Measurements from ENCODE around the gene STARD8. TPM values are rescaled to one million over a fixed set of nuclear protein-coding genes. Genes with fewer than 3 reads are reported as not detected.
"Not testable (repeated sequence)": the region's sequence is repeated elsewhere in the genome, so short reads cannot be mapped to it uniquely, and the experiment has no call there.

STARD8 gene
- total RNA-seq, 1 donor from 2014 or later = 20.0 TPM

DNA sequence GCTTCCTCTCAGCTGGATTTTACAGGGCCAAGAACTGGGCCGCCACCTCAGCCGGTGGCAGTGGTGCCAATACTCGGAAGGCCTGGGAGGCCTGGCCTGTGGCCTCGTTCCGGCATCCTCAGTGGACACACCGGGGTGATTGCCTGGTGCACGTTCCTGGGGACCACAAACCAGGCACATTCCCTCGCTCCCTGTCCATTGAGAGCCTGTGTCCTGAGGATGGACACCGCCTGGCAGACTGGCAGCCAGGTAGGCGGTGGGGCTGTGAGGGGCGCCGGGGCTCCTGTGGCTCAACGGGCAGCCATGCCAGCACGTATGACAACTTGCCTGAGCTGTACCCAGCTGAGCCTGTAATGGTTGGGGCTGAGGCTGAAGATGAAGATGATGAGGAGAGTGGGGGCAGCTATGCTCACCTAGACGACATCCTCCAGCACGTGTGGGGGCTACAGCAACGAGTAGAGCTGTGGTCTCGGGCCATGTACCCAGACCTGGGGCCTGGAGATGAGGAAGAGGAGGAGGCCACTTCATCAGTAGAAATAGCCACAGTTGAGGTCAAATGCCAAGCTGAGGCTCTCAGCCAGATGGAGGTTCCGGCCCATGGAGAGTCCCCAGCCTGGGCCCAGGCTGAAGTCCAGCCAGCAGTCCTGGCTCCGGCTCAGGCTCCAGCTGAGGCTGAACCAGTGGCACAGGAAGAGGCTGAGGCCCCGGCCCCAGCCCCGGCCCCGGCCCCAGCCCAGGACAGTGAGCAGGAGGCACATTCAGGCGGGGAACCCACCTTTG is 70.4 kb downstream of the STARD8 start:
- no peak for DNase-seq (ENCODE audit: low read depth in 2 of 2)

DNA sequence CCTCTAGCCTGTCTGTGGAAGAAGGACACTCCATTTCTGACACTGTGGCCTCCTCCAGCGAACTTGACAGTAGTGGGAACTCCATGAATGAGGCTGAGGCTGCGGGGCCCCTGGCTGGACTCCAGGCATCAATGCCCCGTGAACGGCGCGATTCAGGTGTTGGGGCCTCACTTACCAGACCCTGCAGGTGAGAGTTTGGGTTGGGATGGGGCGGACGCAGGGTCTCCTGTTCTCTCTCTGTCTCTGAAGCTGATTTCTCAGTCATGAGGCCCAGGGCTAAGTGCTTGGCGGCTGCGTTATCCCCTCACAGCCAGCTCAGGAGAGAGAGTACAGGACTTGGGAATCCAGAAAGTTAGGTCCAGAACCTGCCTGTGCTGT is 71.0 kb downstream of the STARD8 start:
- DNase-seq (ENCODE audit: low read depth in 2 of 2) = no peak

DNA sequence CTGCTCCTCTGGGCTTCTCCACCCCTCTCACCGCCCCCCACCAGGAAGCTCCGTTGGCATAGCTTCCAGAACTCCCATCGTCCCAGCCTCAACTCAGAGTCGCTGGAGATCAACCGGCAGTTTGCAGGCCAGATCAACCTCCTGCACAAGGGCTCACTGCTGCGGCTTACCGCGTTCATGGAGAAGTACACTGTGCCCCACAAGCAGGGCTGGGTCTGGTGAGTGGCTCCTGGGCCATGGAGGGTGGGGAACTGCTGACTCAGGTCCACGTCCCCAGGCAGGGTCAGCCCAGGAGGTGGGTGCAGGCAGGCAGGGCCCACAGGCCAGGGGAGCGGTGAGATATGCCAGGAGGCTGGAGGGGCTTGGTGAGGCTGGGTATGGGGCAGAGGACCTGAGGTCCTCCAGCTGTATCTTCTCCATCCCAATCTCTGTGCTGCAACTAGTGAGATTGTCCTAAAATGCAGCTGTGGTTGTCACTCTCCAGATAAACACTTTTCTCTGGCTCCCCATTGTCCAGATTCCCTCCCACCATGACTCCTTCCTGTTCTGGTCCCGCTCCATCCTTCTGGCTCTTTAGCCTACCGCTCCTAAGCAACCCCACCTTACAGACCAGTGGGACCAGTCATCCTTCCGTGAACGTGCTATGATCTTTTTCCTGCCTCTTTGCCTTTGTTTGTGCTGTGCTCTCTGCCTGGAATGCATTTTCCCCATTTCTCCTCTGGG is 71.9 kb downstream of the STARD8 start:
- DNase-seq (ENCODE audit: low read depth in 2 of 2) = no peak

GRCh38 chrX:68719904-68720614 is 72.6 kb downstream of the STARD8 start:
- DNase-seq (ENCODE audit: low read depth in 2 of 2) = peak in 1 of 2 donors; percentile 16

- DNase-seq (ENCODE audit: low read depth in 2 of 2) = no peak
These were observed 73.4 kb downstream of the STARD8 start for GRCh38 chrX:68720851-68721250.

- no peak for DNase-seq (ENCODE audit: low read depth in 2 of 2)
These were observed 74.1 kb downstream of the STARD8 start for GRCh38 chrX:68721546-68721945.

DNA sequence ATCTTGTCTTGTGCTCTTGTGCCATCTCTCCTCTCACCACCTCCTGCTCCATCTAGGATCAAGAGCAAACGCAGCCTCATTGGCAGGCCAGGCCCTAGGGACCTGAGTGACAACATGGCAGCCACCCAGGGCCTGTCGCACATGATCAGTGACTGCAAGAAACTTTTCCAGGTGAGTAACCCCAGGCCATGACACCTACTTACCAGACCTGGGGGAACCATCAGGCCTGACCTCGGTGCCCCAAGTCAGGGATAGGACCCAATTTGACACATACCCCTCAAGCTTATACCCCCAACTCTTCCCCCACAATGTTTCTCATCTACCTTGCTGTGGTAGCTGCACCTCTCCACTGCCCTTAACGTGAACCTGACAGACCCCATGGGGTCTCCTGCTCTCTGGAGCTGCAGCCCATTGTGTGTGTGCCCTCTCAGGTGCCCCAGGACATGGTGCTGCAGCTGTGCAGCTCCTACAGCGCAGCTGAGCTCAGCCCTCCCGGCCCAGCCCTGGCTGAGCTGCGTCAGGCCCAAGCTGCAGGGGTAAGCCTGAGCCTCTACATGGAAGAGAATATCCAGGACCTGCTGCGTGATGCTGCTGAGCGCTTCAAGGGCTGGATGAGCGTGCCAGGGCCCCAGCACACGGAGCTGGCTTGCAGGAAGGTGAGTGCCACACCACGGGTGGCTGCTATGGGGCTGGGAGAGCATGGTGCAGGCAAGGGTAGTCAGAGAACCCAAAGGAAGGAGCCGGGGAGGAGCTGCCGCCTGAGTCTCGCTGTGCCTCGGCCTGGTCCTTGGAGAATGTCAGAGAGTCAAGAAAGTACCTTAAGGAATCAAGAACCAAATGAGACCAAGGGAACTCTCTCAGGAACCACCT is 74.8 kb downstream of the STARD8 start:
- DNase-seq (ENCODE audit: low read depth in 2 of 2) = no peak

DNA sequence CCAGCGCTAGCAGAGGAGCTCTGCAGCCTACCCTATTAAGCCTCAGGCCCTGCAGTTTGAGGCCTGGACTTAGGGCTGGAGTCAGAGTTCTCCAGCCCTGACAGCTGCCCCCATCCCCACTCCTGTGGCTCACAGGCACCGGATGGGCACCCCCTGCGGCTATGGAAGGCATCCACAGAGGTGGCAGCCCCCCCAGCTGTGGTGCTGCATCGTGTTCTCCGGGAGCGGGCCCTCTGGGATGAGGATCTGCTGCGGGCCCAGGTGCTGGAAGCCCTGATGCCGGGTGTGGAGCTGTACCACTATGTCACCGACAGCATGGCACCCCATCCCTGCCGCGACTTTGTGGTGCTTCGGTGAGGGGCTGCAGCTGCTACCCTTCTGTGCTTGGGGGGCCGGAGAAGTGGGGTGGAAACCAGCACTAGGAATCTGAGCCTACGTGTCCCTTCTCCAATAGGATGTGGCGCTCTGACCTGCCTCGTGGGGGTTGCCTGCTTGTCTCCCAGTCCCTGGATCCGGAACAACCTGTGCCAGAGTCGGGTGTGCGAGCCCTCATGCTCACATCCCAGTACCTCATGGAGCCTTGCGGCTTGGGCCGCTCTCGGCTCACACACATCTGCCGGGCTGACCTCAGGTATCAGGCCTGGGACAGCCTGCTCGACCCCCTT is 76.2 kb downstream of the STARD8 start:
- no peak for DNase-seq (ENCODE audit: low read depth in 2 of 2)

GRCh38 chrX:68724531-68725020 is 77.1 kb downstream of the STARD8 start:
- no peak for DNase-seq (ENCODE audit: low read depth in 2 of 2)

- no peak for DNase-seq (ENCODE audit: low read depth in 2 of 2)
These were observed 78.4 kb downstream of the STARD8 start for GRCh38 chrX:68725756-68726365.

DNA sequence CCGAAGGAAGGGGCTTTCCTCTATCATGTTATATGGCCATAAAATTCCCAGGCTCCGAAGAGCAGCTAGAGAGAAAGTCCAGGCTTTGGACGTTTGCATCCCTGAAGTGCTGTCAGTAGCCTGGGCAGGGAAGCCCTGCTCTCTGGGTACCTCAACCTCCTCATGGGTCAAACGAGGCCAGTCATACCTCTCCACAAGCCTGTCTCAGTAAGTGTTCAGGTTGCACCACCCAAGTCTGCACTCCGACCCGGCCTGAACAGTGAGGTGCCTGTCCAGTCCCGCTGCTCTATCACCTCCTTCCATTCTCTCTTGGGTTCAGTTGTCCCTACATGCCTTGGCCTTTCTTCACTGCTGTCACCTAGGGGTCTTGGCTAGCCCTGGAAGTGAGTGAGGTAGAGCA is 78.9 kb downstream of the STARD8 start:
- no peak for DNase-seq (ENCODE audit: low read depth in 2 of 2)

DNA sequence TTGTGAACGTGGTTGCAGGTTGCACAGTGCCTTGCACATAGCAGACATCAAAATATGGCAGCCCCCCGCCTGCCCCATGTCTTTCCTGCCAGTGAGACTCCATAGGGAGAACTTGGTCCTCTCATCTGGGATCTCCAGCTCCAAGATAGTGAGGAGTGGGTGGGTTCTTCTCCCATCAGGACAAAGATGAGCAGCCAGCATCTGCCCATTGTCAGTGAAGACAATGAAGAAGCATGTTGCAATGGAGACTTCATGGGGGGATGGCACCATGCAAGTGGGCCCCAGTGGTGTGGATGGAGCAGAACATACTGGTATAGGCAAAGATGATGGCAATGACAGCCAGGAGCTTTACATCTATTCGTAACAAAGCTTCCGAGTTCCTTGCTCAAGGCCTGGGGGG is 80.2 kb downstream of the STARD8 start:
- DNase-seq (ENCODE audit: low read depth in 2 of 2) = no peak

GRCh38 chrX:68728186-68728585 is 80.7 kb downstream of the STARD8 start:
- no peak for DNase-seq (ENCODE audit: low read depth in 2 of 2)

DNA sequence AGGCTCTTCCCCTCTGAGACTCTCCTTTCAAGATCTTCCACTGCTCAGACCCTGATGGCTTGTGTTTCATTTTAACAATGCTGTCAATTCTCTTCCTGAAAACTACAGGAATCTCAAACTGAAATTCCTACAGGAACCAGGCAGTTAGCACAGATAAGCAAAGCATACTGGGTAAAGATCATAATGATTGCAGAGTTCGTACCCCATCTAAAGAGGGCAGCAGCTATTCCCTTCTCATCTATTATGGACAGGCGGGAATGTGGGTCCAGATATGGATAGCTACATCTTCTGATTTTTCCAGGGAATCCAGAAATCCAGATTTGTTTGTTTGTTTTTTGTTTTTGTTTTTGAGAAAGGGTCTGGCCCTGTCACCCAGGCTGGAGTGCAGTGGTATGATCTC is 83.8 kb downstream of the STARD8 start:
- no peak for DNase-seq (ENCODE audit: low read depth in 2 of 2)

- peak; percentile 11 to 41 for DNase-seq (ENCODE audit: low read depth in 2 of 2)
These were observed 85.5 kb downstream of the STARD8 start for GRCh38 chrX:68732906-68733493.

DNA sequence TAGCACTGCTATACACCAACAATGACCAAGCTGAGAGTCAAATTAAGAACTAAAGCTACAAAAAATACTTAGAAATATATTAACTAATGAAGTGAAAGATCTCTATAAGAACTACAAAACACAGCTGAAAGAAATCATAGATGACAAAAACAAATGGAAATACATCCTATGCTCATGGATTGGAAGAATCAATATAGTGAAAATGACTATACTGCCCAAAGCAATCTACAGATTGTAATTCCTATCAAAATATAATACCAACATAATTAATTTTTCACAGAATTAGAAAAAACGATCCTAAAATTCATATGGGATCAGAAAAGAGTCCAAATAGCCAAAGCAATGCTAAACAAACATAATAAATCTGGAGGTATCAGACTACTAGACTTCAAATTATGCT is 87.8 kb downstream of the STARD8 start:
- DNase-seq (ENCODE audit: low read depth in 2 of 2) = no peak

- DNase-seq (ENCODE audit: low read depth in 2 of 2) = not testable (repeated sequence)
These were observed 94.4 kb downstream of the STARD8 start for GRCh38 chrX:68741864-68742263.

DNA sequence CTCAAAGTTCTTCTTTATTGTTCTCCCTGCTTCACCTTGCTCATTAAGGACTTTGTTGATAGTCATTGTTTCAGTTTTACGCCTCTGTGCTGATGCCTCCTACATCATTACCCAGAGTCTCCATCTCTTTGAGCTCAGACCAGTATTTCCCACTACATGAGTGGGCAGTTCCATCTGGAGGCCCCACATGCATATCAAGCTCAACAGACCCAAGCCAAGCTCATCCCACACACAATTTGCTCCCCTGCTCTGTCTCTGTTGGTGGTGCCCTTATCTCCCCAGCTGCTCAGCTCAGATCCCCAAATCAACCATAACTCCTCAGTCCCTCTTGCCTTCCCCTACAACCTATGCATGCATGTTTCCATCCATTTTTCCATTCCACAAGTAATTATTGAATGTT is 96.3 kb downstream of the STARD8 start:
- DNase-seq (ENCODE audit: low read depth in 2 of 2) = no peak

DNA sequence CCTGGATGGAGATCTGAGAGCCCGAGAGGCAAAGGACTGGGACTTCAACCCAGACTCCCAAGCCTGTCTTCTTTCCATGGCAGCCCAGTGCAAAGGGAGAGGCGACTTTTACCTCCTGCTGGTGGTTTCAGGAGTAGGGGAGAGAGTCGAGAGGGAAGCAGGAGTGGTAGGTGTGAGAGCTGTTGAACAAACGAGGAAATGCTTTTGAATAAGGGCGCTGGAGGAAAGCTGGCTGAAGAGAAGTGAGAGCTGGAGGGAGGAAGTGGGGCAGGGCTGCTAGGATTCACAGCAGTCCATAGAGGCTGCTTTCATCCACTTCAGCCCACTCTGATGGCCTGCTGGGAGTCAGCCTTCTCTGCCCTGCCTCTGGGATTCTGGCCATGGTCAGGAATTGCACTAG is 99.5 kb downstream of the STARD8 start:
- DNase-seq (ENCODE audit: low read depth in 2 of 2) = no peak

GRCh38 chrX:68748030-68748429 is 100.6 kb downstream of the STARD8 start:
- DNase-seq (ENCODE audit: low read depth in 2 of 2) = peak in 1 of 2 donors; percentile 10

Data from dermis microvascular lymphatic vessel endothelial cell (primary cell).